ENCODE measurements around the gene FOSL1. TPM values are rescaled to one million over a fixed set of nuclear protein-coding genes. Genes with fewer than 3 reads are reported as not detected.

The FOSL1 gene
- total and polyA plus RNA-seq, 2 donors (not counting 3 experiments of a cell fraction or from before 2014, with no cell fraction given): 18.1 to 53.8 TPM

GRCh38 chr11:65915101-65915820, 15.1 kb upstream of the FOSL1 start:
- BruUV-seq (replicated peaks): TSS peak; percentile 0
- FAIRE-seq (no peak), DNase-seq (ENCODE audit: low read depth, low spot score) (no peak)
- POLR2A ChIA-PET: interaction anchor here (0.7 to 2.0 kb wide), 5 partner anchors 16 to 137 kb away, joined by 3 to 28 read pairs (median 7); partner anchors contain the start of genes CCDC85B, FIBP and FOSL1
- peak overlapping the region; percentile 92 for H3K27ac ChIP-seq (ENCODE audit: insufficient read depth, low read depth, low read length)
- no peaks in the 10 kb centered on the region for H4K20me1 ChIP-seq (replicated peaks; ENCODE audit: control insufficient read depth, extremely low read depth, insufficient read depth, low read length)
- no peaks in the 10 kb centered on the region for H3K9me3 ChIP-seq (replicated peaks; ENCODE audit: control insufficient read depth, insufficient read depth, low read length)
- no peaks in the 10 kb centered on the region for H3K36me3 ChIP-seq (ENCODE audit: control insufficient read depth in 2 of 2, extremely low read depth in 1 of 2, insufficient read depth in 2 of 2, low read length in 2 of 2)
- no peaks in the 10 kb centered on the region for H3K9me1 ChIP-seq (replicated peaks; ENCODE audit: control insufficient read depth, extremely low read depth, insufficient read depth, low read length)
- peak overlapping the region; percentile 25 for H3K9ac ChIP-seq (replicated peaks; ENCODE audit: extremely low read depth, insufficient read depth, low read length)
- CTCF ChIA-PET: interaction anchor here (0.7 to 4.9 kb wide), 12 partner anchors 8 to 135 kb away, joined by 3 to 73 read pairs (median 4); partner anchors contain the start of genes CCDC85B, FIBP and FOSL1
- no peak overlapping the region for H3K4me2 ChIP-seq (ENCODE audit: insufficient read depth, low read length)
- no peaks in the 10 kb centered on the region for H3K27me3 ChIP-seq (ENCODE audit: control insufficient read depth in 2 of 2, insufficient read depth in 2 of 2, low read length in 2 of 2)
- H3K4me1 ChIP-seq (ENCODE audit: control insufficient read depth, extremely low read depth, insufficient read depth, low read length): peaks cover 65% of the 10 kb centered on the region
- H2AFZ ChIP-seq (ENCODE audit: low read depth, low read length): no peak overlapping the region
- H3K79me2 ChIP-seq (ENCODE audit: control insufficient read depth, insufficient read depth, low read length): peaks cover 31% of the 10 kb centered on the region
- intact Hi-C loops (cut with micrococcal nuclease): loop anchor here (1.0 to 5.0 kb wide), 3 partner anchors 15 to 137 kb away; partner anchors contain the start of genes FIBP, FOSL1 and SF3B2
- dilution Hi-C loops (cut with MboI; ENCODE audit: extremely low pct_ligation_motif_present, low sequenced_read_pairs): no loop called here
- no peak overlapping the region for H3K4me3 ChIP-seq (replicated peaks in 1 of 3; ENCODE audit: insufficient read depth in 1 of 3, low read depth in 1 of 3, low read length in 3 of 3)
- TF ChIP-seq GATA2 (IDR thresholded peaks at IDR 0.05; ENCODE audit: insufficient read depth, insufficient read length, low read depth, low read length) (no peak), EZH2 (IDR thresholded peaks at IDR 0.05; ENCODE audit: borderline replicate concordance, low read depth, low read length, severe bottlenecking) (no peak), FOS (IDR thresholded peaks at IDR 0.05; ENCODE audit: borderline replicate concordance, insufficient read depth, low read length) (no peak)
- TF ChIP-seq, protein P1, sequence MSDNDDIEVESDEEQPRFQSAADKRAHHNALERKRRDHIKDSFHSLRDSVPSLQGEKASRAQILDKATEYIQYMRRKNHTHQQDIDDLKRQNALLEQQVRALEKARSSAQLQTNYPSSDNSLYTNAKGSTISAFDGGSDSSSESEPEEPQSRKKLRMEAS (IDR thresholded peaks at IDR 0.05; ENCODE audit: insufficient read depth, insufficient read length): no peak

GRCh38 chr11:65912845-65913244, 12.7 kb upstream of the FOSL1 start:
- TF ChIP-seq MYC (IDR thresholded peaks at IDR 0.05; ENCODE audit: low read depth, low read length) (no peak), POLR2AphosphoS5 (IDR thresholded peaks at IDR 0.05; ENCODE audit: insufficient read depth, low read depth, low read length) (no peak), JUN (IDR thresholded peaks at IDR 0.05; ENCODE audit: borderline replicate concordance, insufficient read depth, insufficient read length, low read depth) (no peak), EZH2 (IDR thresholded peaks at IDR 0.05; ENCODE audit: borderline replicate concordance, low read depth, low read length, severe bottlenecking) (no peak), CTCF (IDR thresholded peaks at IDR 0.05; ENCODE audit: extremely low read depth in 1 of 2, insufficient read depth in 1 of 2, low read depth in 1 of 2, low read length in 2 of 2) (no peak), GATA2 (IDR thresholded peaks at IDR 0.05; ENCODE audit: insufficient read depth, insufficient read length, low read depth, low read length) (no peak), FOS (IDR thresholded peaks at IDR 0.05; ENCODE audit: borderline replicate concordance, insufficient read depth, low read length) (no peak), POLR2A (IDR thresholded peaks at IDR 0.05; ENCODE audit: low read depth, low read length) (no peak)
- TF ChIP-seq, protein P1 (IDR thresholded peaks at IDR 0.05; ENCODE audit: insufficient read depth, insufficient read length): no peak
- FAIRE-seq (peak; percentile 72), DNase-seq (ENCODE audit: low read depth, low spot score) (peak; percentile 48)
- Histone ChIP-seq H3K79me2 (ENCODE audit: control insufficient read depth, insufficient read depth, low read length) (peaks cover 16% of the 10 kb centered on the region), H3K4me1 (ENCODE audit: control insufficient read depth, extremely low read depth, insufficient read depth, low read length) (peaks cover 55% of the 10 kb centered on the region), H3K36me3 (ENCODE audit: control insufficient read depth in 2 of 2, extremely low read depth in 1 of 2, insufficient read depth in 2 of 2, low read length in 2 of 2) (no peaks in the 10 kb centered on the region), H3K9me1 (replicated peaks; ENCODE audit: control insufficient read depth, extremely low read depth, insufficient read depth, low read length) (no peaks in the 10 kb centered on the region), H3K4me3 (replicated peaks in 1 of 3; ENCODE audit: insufficient read depth in 1 of 3, low read depth in 1 of 3, low read length in 3 of 3) (no peak overlapping the region), H3K9me3 (replicated peaks; ENCODE audit: control insufficient read depth, insufficient read depth, low read length) (no peaks in the 10 kb centered on the region), H3K9ac (replicated peaks; ENCODE audit: extremely low read depth, insufficient read depth, low read length) (peak overlapping the region; percentile 11), H2AFZ (ENCODE audit: low read depth, low read length) (no peak overlapping the region), H3K27ac (ENCODE audit: insufficient read depth, low read depth, low read length) (peak overlapping the region; percentile 74), H4K20me1 (replicated peaks; ENCODE audit: control insufficient read depth, extremely low read depth, insufficient read depth, low read length) (no peaks in the 10 kb centered on the region), H3K27me3 (ENCODE audit: control insufficient read depth in 2 of 2, insufficient read depth in 2 of 2, low read length in 2 of 2) (no peaks in the 10 kb centered on the region), H3K4me2 (ENCODE audit: insufficient read depth, low read length) (no peak overlapping the region)
- ChIA-PET CTCF (interaction anchor here (0.7 to 4.0 kb wide), 5 partner anchors 12 to 28 kb away, joined by 4 to 39 read pairs (median 8); partner anchors contain the start of genes CCDC85B, FIBP and FOSL1), POLR2A (interaction anchor here (1.0 to 1.5 kb wide), 2 partner anchors 11 to 14 kb away, joined by 3 to 10 read pairs; no protein-coding TSS in a partner anchor)
- intact Hi-C loops (cut with micrococcal nuclease): no loop called here
- BruUV-seq (replicated peaks): no TSS peak
- dilution Hi-C loops (cut with MboI; ENCODE audit: extremely low pct_ligation_motif_present, low sequenced_read_pairs): no loop called here

Data from endothelial cell of umbilical vein (primary cell).